Nephron progenitor cell (in vitro differentiated cells): ENCODE data around the gene TBCD.

Experiments
- DNase-seq: peaks from one replicate; pipeline ENCODE4 v3.0.0; 2021
- H3K27ac Mint-ChIP-seq: 2 replicates; pipeline ENCODE4 v1.8.0; 2021; ENCODE audit warnings: mild to moderate bottlenecking, moderate library complexity, mixed read lengths
- H3K27me3 Mint-ChIP-seq: 2 replicates; pipeline ENCODE4 v1.8.0; 2021; ENCODE audit warnings: mild to moderate bottlenecking, low read depth, mixed read lengths; ENCODE audit not compliant: poor library complexity
- H3K36me3 Mint-ChIP-seq: 2 replicates; pipeline ENCODE4 v1.8.0; 2021; ENCODE audit warnings: low read depth, mixed read lengths
- H3K4me1 Mint-ChIP-seq: 2 replicates; pipeline ENCODE4 v1.8.0; 2021; ENCODE audit warnings: mixed read lengths
- H3K4me3 Mint-ChIP-seq: 2 replicates; pipeline ENCODE4 v1.8.0; 2021; ENCODE audit warnings: mild to moderate bottlenecking, moderate library complexity, mixed read lengths
- H3K9me3 Mint-ChIP-seq: 2 replicates; pipeline ENCODE4 v1.8.0; 2021; ENCODE audit warnings: mild to moderate bottlenecking, moderate library complexity, mixed read lengths
- CTCF ChIP-seq: fragments of 200-600 bp; sonication (generic); IDR thresholded peaks from 2 replicates; pipeline ENCODE4 v1.5.0; 2021; ENCODE audit warnings: antibody characterized with exemption

TBCD gene

GRCh38 chr17:82825540-82826124 is 73.8 kb downstream of the TBCD start:
- no peak overlapping the region for H3K27ac Mint-ChIP-seq

GRCh38 chr17:82826211-82826610 is 74.3 kb downstream of the TBCD start:
- H3K27me3 Mint-ChIP-seq, result no peaks in the 10 kb centered on the region
- no peak for DNase-seq
- TF ChIP-seq CTCF, result no peak
- H3K27ac Mint-ChIP-seq, result no peak overlapping the region
- H3K4me1 Mint-ChIP-seq, result peaks cover 13% of the 10 kb centered on the region
- H3K9me3 Mint-ChIP-seq, result peaks cover 39% of the 10 kb centered on the region
- H3K36me3 Mint-ChIP-seq, result peaks cover 83% of the 10 kb centered on the region
- no peak overlapping the region for H3K4me3 Mint-ChIP-seq

More at GRCh38 chr17:82825540-82826124, 73.8 kb downstream of the TBCD start:
- peaks cover 45% of the 10 kb centered on the region for H3K9me3 Mint-ChIP-seq
- H3K36me3 Mint-ChIP-seq, result peaks cover 83% of the 10 kb centered on the region
- TF ChIP-seq CTCF, result no peak
- no peak overlapping the region for H3K4me3 Mint-ChIP-seq
- no peak for DNase-seq
- peaks cover 8% of the 10 kb centered on the region for H3K4me1 Mint-ChIP-seq
- no peaks in the 10 kb centered on the region for H3K27me3 Mint-ChIP-seq

DNA sequence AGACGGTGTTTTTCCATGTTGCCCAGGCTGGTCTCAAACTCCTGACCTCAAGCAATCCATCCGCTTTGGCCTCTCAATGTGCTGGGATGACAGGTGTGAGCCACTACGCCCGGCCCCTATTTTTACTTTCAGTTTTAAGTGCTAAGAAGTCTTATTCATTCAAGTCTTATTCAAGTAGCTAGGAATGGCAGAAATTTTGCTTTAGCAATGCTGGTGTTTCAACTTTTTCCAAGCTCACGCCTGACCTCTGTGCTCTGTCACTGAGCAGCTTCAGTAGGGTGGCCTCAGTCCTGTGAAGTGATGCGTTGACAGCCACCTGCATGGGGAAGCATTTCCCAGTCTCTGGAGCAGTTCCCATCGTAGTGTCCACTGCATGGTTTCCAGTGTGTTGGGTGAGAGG is 75.1 kb downstream of the TBCD start:
- Mint-ChIP-seq H3K36me3 (peaks cover 79% of the 10 kb centered on the region), H3K4me1 (peaks cover 21% of the 10 kb centered on the region), H3K27ac (no peak overlapping the region), H3K4me3 (no peak overlapping the region), H3K27me3 (peaks cover under 1% of the 10 kb centered on the region), H3K9me3 (peaks cover 34% of the 10 kb centered on the region)
- TF ChIP-seq CTCF, result no peak
- no peak for DNase-seq

- Mint-ChIP-seq H3K27ac (no peak overlapping the region), H3K36me3 (peaks cover 58% of the 10 kb centered on the region), H3K4me1 (peaks cover 29% of the 10 kb centered on the region), H3K4me3 (no peak overlapping the region), H3K9me3 (peaks cover 19% of the 10 kb centered on the region), H3K27me3 (peaks cover 3% of the 10 kb centered on the region)
- DNase-seq, result no peak
- no peak for TF ChIP-seq CTCF
Observed at GRCh38 chr17:82828875-82829487, 77.1 kb downstream of the TBCD start.

DNA sequence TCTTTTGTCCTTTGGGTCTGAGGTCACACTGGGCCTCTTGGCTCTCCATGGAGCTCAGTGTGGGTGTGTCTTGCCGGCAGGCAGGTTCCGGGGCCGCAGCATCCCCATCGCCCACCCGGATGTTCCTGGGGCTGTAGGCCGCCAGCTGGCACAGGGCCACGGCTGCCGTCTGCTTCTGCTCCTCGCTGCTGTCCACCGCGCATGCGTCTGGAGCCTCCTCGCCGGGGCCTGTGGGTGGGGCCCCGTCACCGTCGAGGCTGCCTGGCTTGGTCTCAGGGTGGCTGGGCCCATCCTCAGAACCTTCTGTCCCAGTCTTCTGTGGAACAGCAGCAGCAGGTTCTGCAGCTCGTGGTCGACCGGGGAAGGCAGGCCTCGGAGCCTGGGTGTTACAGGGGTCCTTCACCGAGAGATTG is 78.4 kb downstream of the TBCD start:
- TF ChIP-seq CTCF, result no peak
- no peak overlapping the region for H3K27ac Mint-ChIP-seq
- H3K36me3 Mint-ChIP-seq, result peaks cover 46% of the 10 kb centered on the region
- H3K4me3 Mint-ChIP-seq, result no peak overlapping the region
- peaks cover 3% of the 10 kb centered on the region for H3K27me3 Mint-ChIP-seq
- peaks cover 41% of the 10 kb centered on the region for H3K4me1 Mint-ChIP-seq
- no peak for DNase-seq
- peaks cover 19% of the 10 kb centered on the region for H3K9me3 Mint-ChIP-seq
